H1 (cell line): Measurements from ENCODE around the gene FGF12. TPM values are rescaled to one million over a fixed set of nuclear protein-coding genes. Genes with fewer than 3 reads are reported as not detected.

Experiments
- ATF2 ChIP-seq: IDR thresholded peaks from 2 replicates; pipeline ENCODE4 v1.6.1; 2012; ENCODE audit warnings: low read length, inconsistent platforms
- CBX5 ChIP-seq: fragments of 300-800, 300-1000 bp; sonication (generic); IDR thresholded peaks from 2 replicates; pipeline ENCODE4 v1.7.1; 2016; ENCODE audit warnings: antibody characterized with exemption, low read length, low read depth
- CBX8 ChIP-seq: fragments of 300-800, 300-1000 bp; sonication (generic); IDR thresholded peaks from 2 replicates; pipeline ENCODE4 v1.7.1; 2016; ENCODE audit warnings: low read depth, low read length, borderline replicate concordance
- E2F6 ChIP-seq: IDR thresholded peaks from 2 replicates; pipeline ENCODE4 v1.6.1; 2012; ENCODE audit warnings: inconsistent platforms
- EZH2 ChIP-seq: fragments of 200-600 bp; sonication (generic); IDR thresholded peaks from 2 replicates; pipeline ENCODE4 v1.7.1; 2012; ENCODE audit warnings: low read depth, mild to moderate bottlenecking, moderate library complexity, low read length, inconsistent platforms; ENCODE audit not compliant: severe bottlenecking
- JUN ChIP-seq: IDR thresholded peaks from 2 replicates; pipeline ENCODE4 v1.6.1; 2011; ENCODE audit warnings: low read depth, mild to moderate bottlenecking, improper control_type of control experiment, low read length
- JUND ChIP-seq: IDR thresholded peaks from 2 replicates; pipeline ENCODE4 v1.6.1; 2011; ENCODE audit warnings: mild to moderate bottlenecking, improper control_type of control experiment, low read length
- MAFK ChIP-seq: IDR thresholded peaks from 2 replicates; pipeline ENCODE4 v1.6.1; 2012; ENCODE audit warnings: low read depth, mild to moderate bottlenecking, improper control_type of control experiment, low read length
- POU5F1 ChIP-seq: IDR thresholded peaks from 2 replicates; pipeline ENCODE4 v1.6.1; 2011; ENCODE audit warnings: low read depth, mild to moderate bottlenecking, low read length, moderate library complexity
- RFX5 ChIP-seq: IDR thresholded peaks from 2 replicates; pipeline ENCODE4 v1.6.1; 2011; ENCODE audit warnings: low read depth, low read length, improper control_type of control experiment, borderline replicate concordance
- RNF2 ChIP-seq: fragments of 200-900, 300-1000 bp; sonication (generic); IDR thresholded peaks from 2 replicates; pipeline ENCODE4 v1.7.1; 2016; ENCODE audit warnings: borderline replicate concordance, low read depth, mild to moderate bottlenecking, antibody characterized with exemption, low read length; ENCODE audit not compliant: poor library complexity, severe bottlenecking; ENCODE audit errors: missing control alignments
- SAP30 ChIP-seq: fragments of 300-600 bp; sonication (generic); IDR thresholded peaks from 2 replicates; pipeline ENCODE4 v1.7.1; 2012; ENCODE audit warnings: low read length, moderate library complexity, mild to moderate bottlenecking, inconsistent platforms; ENCODE audit not compliant: insufficient read depth, insufficient replicate concordance
- SIN3A ChIP-seq, 2 experiments: IDR thresholded peaks in 1 of 2; conservative IDR thresholded peaks in 1 of 2; 2 replicates each; pipeline ENCODE4 v1.6.1; 2011 to 2012; ENCODE audit warnings: low read length in 2 of 2, improper control_type of control experiment in 1 of 2, low read depth in 1 of 2, mild to moderate bottlenecking in 1 of 2
- SP1 ChIP-seq: IDR thresholded peaks from 2 replicates; pipeline ENCODE4 v1.6.1; 2011; ENCODE audit warnings: low read depth, low read length
- SP2 ChIP-seq: IDR thresholded peaks from 2 replicates; pipeline ENCODE4 v1.6.1; 2012; ENCODE audit warnings: mild to moderate bottlenecking, low read length, inconsistent platforms
- SRF ChIP-seq: IDR thresholded peaks from 2 replicates; pipeline ENCODE4 v1.6.1; 2011; ENCODE audit warnings: mild to moderate bottlenecking, low read depth, low read length, moderate library complexity
- TEAD4 ChIP-seq: IDR thresholded peaks from 2 replicates; pipeline ENCODE4 v1.6.1; 2012; ENCODE audit warnings: low read depth, low read length, inconsistent platforms, mixed read lengths
- ZNF274 ChIP-seq: IDR thresholded peaks from 2 replicates; pipeline ENCODE4 v1.7.0; 2012; ENCODE audit warnings: low read length, borderline replicate concordance; ENCODE audit errors: extremely low read depth
- polyA plus RNA-seq, 7 experiments: library from polyadenylated mRNA; depleted of rRNA in 3 of 7; stranded (reverse) in 5 of 7; unstranded in 2 of 7; fragments of >200 nt in 5 of 7; fragments of 200-250 nt in 2 of 7; gene quantifications; 1 replicate in 5 of 7; 2 replicates in 1 of 7; 4 replicates in 1 of 7; pipeline versions ENCODE4 v1.2.1 to v1.2.3, GENCODE V29; 2011 to 2013; ENCODE audit warnings: missing spikeins in 2 of 7, mixed read lengths in 2 of 7
- total RNA-seq: library from RNA; stranded (reverse); fragmentation: NEBNext Ultra II Directional; extraction: Animal tissue kit (Norgen Biotek cat#: 25700); gene quantifications from 2 replicates; pipeline ENCODE4 v1.2.1, GENCODE V29; 2021

FGF12 gene
- total and polyA plus RNA-seq, 2 of the 8 experiments (the other 6 are each of a cell fraction or from before 2014, with no cell fraction given) = 4.1 to 16.6 TPM

- TF ChIP-seq E2F6 (no peak), TEAD4 (peak; percentile 97), RFX5 (no peak), CBX8 (no peak), SIN3A (conservative IDR thresholded peaks at IDR 0.05 in 1 of 2, IDR thresholded peaks at IDR 0.05 in 1 of 2; ENCODE audit: low read depth in 1 of 2, low read length in 2 of 2) (no peak), CBX5 (no peak), SP1 (peak; percentile 84), JUN (no peak), MAFK (no peak), ATF2 (no peak), SRF (no peak), SP2 (no peak), JUND (no peak), EZH2 (no peak), ZNF274 (no peak), POU5F1 (0 out of 2 replicates have a peak, but pooled peaks have one; percentile 25), RNF2 (no peak), SAP30 (no peak)
Measured at GRCh38 chr3:192747145-192747544, 19.8 kb upstream of the FGF12 start (continued).
